Measurements from ENCODE around the gene ITGA1.
"Not testable (repeated sequence)": the region's sequence is repeated elsewhere in the genome, so short reads cannot be mapped to it uniquely, and the experiment has no call there.

Gene ITGA1

GRCh38 chr5:52827815-52828214, 40.1 kb downstream of the ITGA1 start:
- no peak for DNase-seq (ENCODE audit: low read depth in 1 of 2, low spot score in 1 of 2)

GRCh38 chr5:52829664-52830063, 41.9 kb downstream of the ITGA1 start:
- no peak for DNase-seq (ENCODE audit: low read depth in 1 of 2, low spot score in 1 of 2)

- DNase-seq (ENCODE audit: low read depth in 1 of 2, low spot score in 1 of 2) = no peak
These were observed 42.9 kb downstream of the ITGA1 start for GRCh38 chr5:52830650-52831049.

GRCh38 chr5:52831786-52832511, 44.2 kb downstream of the ITGA1 start:
- DNase-seq (ENCODE audit: low read depth in 1 of 2, low spot score in 1 of 2) = no peak

GRCh38 chr5:52834320-52834719, 46.6 kb downstream of the ITGA1 start:
- no peak for DNase-seq (ENCODE audit: low read depth in 1 of 2, low spot score in 1 of 2)

GRCh38 chr5:52837068-52837467, 49.4 kb downstream of the ITGA1 start:
- no peak for DNase-seq (ENCODE audit: low read depth in 1 of 2, low spot score in 1 of 2)

GRCh38 chr5:52837591-52838001, 49.9 kb downstream of the ITGA1 start:
- DNase-seq (ENCODE audit: low read depth in 1 of 2, low spot score in 1 of 2) = no peak

- no peak for DNase-seq (ENCODE audit: low read depth in 1 of 2, low spot score in 1 of 2)
These were observed 50.8 kb downstream of the ITGA1 start for GRCh38 chr5:52838326-52839015.

GRCh38 chr5:52839285-52839684, 51.6 kb downstream of the ITGA1 start:
- DNase-seq (ENCODE audit: low read depth in 1 of 2, low spot score in 1 of 2) = no peak

GRCh38 chr5:52840277-52841050, 52.7 kb downstream of the ITGA1 start:
- no peak for DNase-seq (ENCODE audit: low read depth in 1 of 2, low spot score in 1 of 2)

GRCh38 chr5:52841114-52841513, 53.4 kb downstream of the ITGA1 start:
- DNase-seq (ENCODE audit: low read depth in 1 of 2, low spot score in 1 of 2) = no peak

- DNase-seq (ENCODE audit: low read depth in 1 of 2, low spot score in 1 of 2) = no peak
These were observed 54.4 kb downstream of the ITGA1 start for GRCh38 chr5:52842111-52842510.

GRCh38 chr5:52844885-52845284, 57.2 kb downstream of the ITGA1 start:
- no peak for DNase-seq (ENCODE audit: low read depth in 1 of 2, low spot score in 1 of 2)

GRCh38 chr5:52846182-52846842, 58.6 kb downstream of the ITGA1 start:
- DNase-seq (ENCODE audit: low read depth in 1 of 2, low spot score in 1 of 2) = no peak

- not testable (repeated sequence) for DNase-seq (ENCODE audit: low read depth in 1 of 2, low spot score in 1 of 2)
These were observed 61.0 kb downstream of the ITGA1 start for GRCh38 chr5:52848688-52849087.

- no peak for DNase-seq (ENCODE audit: low read depth in 1 of 2, low spot score in 1 of 2)
These were observed 61.8 kb downstream of the ITGA1 start for GRCh38 chr5:52849544-52849943.

GRCh38 chr5:52853650-52854049, 65.9 kb downstream of the ITGA1 start:
- no peak for DNase-seq (ENCODE audit: low read depth in 1 of 2, low spot score in 1 of 2)

- no peak for DNase-seq (ENCODE audit: low read depth in 1 of 2, low spot score in 1 of 2)
These were observed 66.6 kb downstream of the ITGA1 start for GRCh38 chr5:52854301-52854700.

- DNase-seq (ENCODE audit: low read depth in 1 of 2, low spot score in 1 of 2) = no peak
These were observed 67.2 kb downstream of the ITGA1 start for GRCh38 chr5:52854949-52855348.

- no peak for DNase-seq (ENCODE audit: low read depth in 1 of 2, low spot score in 1 of 2)
These were observed 68.8 kb downstream of the ITGA1 start for GRCh38 chr5:52856564-52856963.

- no peak for DNase-seq (ENCODE audit: low read depth in 1 of 2, low spot score in 1 of 2)
These were observed 71.9 kb downstream of the ITGA1 start for GRCh38 chr5:52859628-52860027.

Data from activated T-helper 1 cell treated with anti-CD3 and anti-CD28 coated beads, Interleukin-2, amount 50 U/mL, for 16 hours (primary cell).